Fibroblast of the aortic adventitia (primary cell): ENCODE data around the gene UBE2R2. TPM values are rescaled to one million over a fixed set of nuclear protein-coding genes. Genes with fewer than 3 reads are reported as not detected.

Experiments used
- DNase-seq: peaks from one replicate; pipeline ENCODE4 v3.0.0-alpha.2; 2010; ENCODE audit warnings: low read depth
- H3K4me3 ChIP-seq: 2 replicates; pipeline ENCODE4 v1.5.1; 2011; ENCODE audit warnings: low read depth, mild to moderate bottlenecking, control low read depth, low read length, moderate library complexity
- CTCF ChIP-seq: IDR thresholded peaks from 2 replicates; pipeline ENCODE4 v1.5.1; 2011; ENCODE audit warnings: mild to moderate bottlenecking, low read length, control low read depth, inconsistent platforms; ENCODE audit not compliant: insufficient read depth
- total RNA-seq: library from RNA; depleted of rRNA; stranded (reverse); fragments of >200 nt; gene quantifications from 2 replicates; pipeline ENCODE4 v1.2.3, GENCODE V29; 2012; ENCODE audit warnings: low replicate concordance

Gene UBE2R2
- total RNA-seq, 1 donor, result 21.7 TPM

- no peak for TF ChIP-seq CTCF
- no peak overlapping the region for H3K4me3 ChIP-seq
- no peak for DNase-seq
Measured at GRCh38 chr9:33908749-33909148, 91.8 kb downstream of the UBE2R2 start.

GRCh38 chr9:33913541-33913940, 96.6 kb downstream of the UBE2R2 start:
- DNase-seq, result peak; percentile 53
- no peak for TF ChIP-seq CTCF
- H3K4me3 ChIP-seq, result no peak overlapping the region

GRCh38 chr9:33914887-33915628, 98.1 kb downstream of the UBE2R2 start:
- TF ChIP-seq CTCF, result no peak
- DNase-seq, result no peak

GRCh38 chr9:33917036-33917435, 100.1 kb downstream of the UBE2R2 start:
- no peak overlapping the region for H3K4me3 ChIP-seq
- DNase-seq, result no peak
- no peak for TF ChIP-seq CTCF

More at GRCh38 chr9:33914887-33915628, 98.1 kb downstream of the UBE2R2 start:
- no peak overlapping the region for H3K4me3 ChIP-seq

GRCh38 chr9:33919276-33919897, 102.4 kb downstream of the UBE2R2 start:
- no peak for TF ChIP-seq CTCF
- H3K4me3 ChIP-seq, result no peak overlapping the region
- DNase-seq, result no peak

- H3K4me3 ChIP-seq, result no peak overlapping the region
- TF ChIP-seq CTCF, result peak; percentile 84
- DNase-seq, result peak; percentile 19
Measured at GRCh38 chr9:33921967-33922895, 105.3 kb downstream of the UBE2R2 start.
